Neural cell (in vitro differentiated cells): ENCODE results near the gene SAG. TPM values are rescaled to one million over a fixed set of nuclear protein-coding genes. Genes with fewer than 3 reads are reported as not detected.

ENCODE experiments used
- H2AFZ ChIP-seq: fragments of 200-600, 300-800 bp; sonication (generic), shearing (Covaris generic); 2 replicates; pipeline ENCODE4 v1.6.0; 2014; ENCODE audit warnings: low read depth, mild to moderate bottlenecking, antibody characterized with exemption, low read length, moderate library complexity
- H3F3A ChIP-seq: fragments of 200-600 bp; shearing (Covaris generic); 2 replicates; pipeline ENCODE4 v1.6.1; 2016; ENCODE audit warnings: mild to moderate bottlenecking, moderate library complexity, mixed read lengths, antibody characterized with exemption, low read length; ENCODE audit not compliant: insufficient read depth, poor library complexity, severe bottlenecking
- H3K27ac ChIP-seq: fragments of 200-600, 300-800 bp; sonication (generic), shearing (Covaris generic); 2 replicates; pipeline ENCODE4 v1.5.1; 2014; ENCODE audit warnings: mild to moderate bottlenecking, low read length, moderate library complexity
- H3K27me3 ChIP-seq: fragments of 300-800, 200-600 bp; sonication (generic), shearing (Covaris generic); 2 replicates; pipeline ENCODE4 v1.6.0; 2014; ENCODE audit warnings: mild to moderate bottlenecking, low read depth, low read length, moderate library complexity; ENCODE audit not compliant: insufficient read depth
- H3K36me3 ChIP-seq: fragments of 300-800, 200-600 bp; sonication (generic), shearing (Covaris generic); 2 replicates; pipeline ENCODE4 v1.5.1; 2014; ENCODE audit warnings: mild to moderate bottlenecking, antibody characterized with exemption, low read length, moderate library complexity; ENCODE audit not compliant: insufficient read depth
- H3K4me2 ChIP-seq: fragments of 300-800, 200-600 bp; sonication (generic), shearing (Covaris generic); 2 replicates; pipeline ENCODE4 v1.6.0; 2014; ENCODE audit warnings: mild to moderate bottlenecking, low read length
- H3K4me3 ChIP-seq: fragments of 300-800, 200-600 bp; sonication (generic), shearing (Covaris generic); 2 replicates; pipeline ENCODE4 v1.5.1; 2014; ENCODE audit warnings: mild to moderate bottlenecking, low read length, moderate library complexity
- H3K79me2 ChIP-seq: fragments of 200-600 bp; shearing (Covaris generic); replicated peaks from 2 replicates; pipeline ENCODE4 v1.6.0; 2014; ENCODE audit warnings: mild to moderate bottlenecking, low read length, moderate library complexity; ENCODE audit not compliant: insufficient read depth
- H3K9ac ChIP-seq: fragments of 300-800, 200-600 bp; sonication (generic), shearing (Covaris generic); 2 replicates; pipeline ENCODE4 v1.6.1; 2016; ENCODE audit warnings: mild to moderate bottlenecking, low read length, mixed read lengths
- H3K9me2 ChIP-seq: fragments of 200-600 bp; shearing (Covaris generic); 2 replicates; pipeline ENCODE4 v1.6.1; 2016; ENCODE audit warnings: mild to moderate bottlenecking, low read length, mixed read lengths; ENCODE audit not compliant: insufficient read depth
- H3K9me3 ChIP-seq: fragments of 200-600, 300-800 bp; sonication (generic), shearing (Covaris generic); 2 replicates; pipeline ENCODE4 v1.6.1; 2016; ENCODE audit warnings: mild to moderate bottlenecking, mixed run types, low read length, moderate library complexity, mixed read lengths
- H4K20me1 ChIP-seq: fragments of 200-600 bp; shearing (Covaris generic); 2 replicates; pipeline ENCODE4 v1.6.1; 2016; ENCODE audit warnings: mild to moderate bottlenecking, mixed run types; ENCODE audit not compliant: insufficient read depth
- CTCF ChIP-seq: fragments of 450-650 bp; IDR thresholded peaks from 2 replicates; pipeline ENCODE4 v1.5.1; 2014; ENCODE audit warnings: antibody characterized with exemption, mild to moderate bottlenecking, moderate library complexity; ENCODE audit not compliant: poor library complexity, severe bottlenecking
- EP300 ChIP-seq: fragments of 450-650 bp; conservative IDR thresholded peaks from 2 replicates; pipeline ENCODE4 v1.6.1; 2014; ENCODE audit warnings: antibody characterized with exemption, mild to moderate bottlenecking, moderate library complexity; ENCODE audit not compliant: poor library complexity, severe bottlenecking
- EZH2 ChIP-seq: fragments of 200-600, 300-800 bp; shearing (Covaris generic), sonication (generic); IDR thresholded peaks from 2 replicates; pipeline ENCODE4 v1.6.1; 2014; ENCODE audit warnings: antibody characterized with exemption, low read length, borderline replicate concordance, mild to moderate bottlenecking; ENCODE audit not compliant: insufficient read depth, poor library complexity, severe bottlenecking
- MXI1 ChIP-seq: fragments of 450-650 bp; conservative IDR thresholded peaks from 2 replicates; pipeline ENCODE4 v1.6.1; 2014; ENCODE audit warnings: antibody characterized with exemption, mild to moderate bottlenecking; ENCODE audit not compliant: poor library complexity, severe bottlenecking
- POLR2AphosphoS5 ChIP-seq: IDR thresholded peaks from 2 replicates; pipeline ENCODE4 v1.6.1; 2012
- RAD21 ChIP-seq: fragments of 450-650 bp; conservative IDR thresholded peaks from 2 replicates; pipeline ENCODE4 v1.6.1; 2014; ENCODE audit warnings: antibody characterized with exemption, mild to moderate bottlenecking, moderate library complexity
- REST ChIP-seq: IDR thresholded peaks from 2 replicates; pipeline ENCODE4 v1.6.1; 2012; ENCODE audit warnings: borderline replicate concordance
- SMC3 ChIP-seq: fragments of 450-650 bp; conservative IDR thresholded peaks from 2 replicates; pipeline ENCODE4 v1.6.1; 2014; ENCODE audit warnings: antibody characterized with exemption, mild to moderate bottlenecking, moderate library complexity; ENCODE audit not compliant: poor library complexity
- TAF1 ChIP-seq: IDR thresholded peaks from 2 replicates; pipeline ENCODE4 v1.6.1; 2012; ENCODE audit warnings: low read depth
- polyA minus RNA-seq: library from RNA; depleted of rRNA, polyadenylated mRNA; stranded (reverse); fragments of >200 nt; gene quantifications from 2 replicates; pipeline ENCODE4 v1.2.3, GENCODE V29; 2014
- polyA plus RNA-seq: library from polyadenylated mRNA; depleted of rRNA; stranded (reverse); fragments of >200 nt; gene quantifications from 2 replicates; pipeline ENCODE4 v1.2.3, GENCODE V29; 2014

Gene SAG
- polyA plus RNA-seq = 1.1 TPM in 1 of 2 replicates, not detected in the other
- polyA minus RNA-seq = not detected in 2 replicates

- Histone ChIP-seq H3K4me2 (no peak within 1 kb of the TSS), H4K20me1 (no peaks in the 10 kb centered on the region), H3K27me3 (no peaks in the 10 kb centered on the region), H3F3A (no peaks in the 10 kb centered on the region), H3K4me3 (no peak within 1 kb of the TSS), H3K79me2 (no peaks in the 10 kb centered on the region), H3K9me3 (no peaks in the 10 kb centered on the region), H3K36me3 (no peaks in the 10 kb centered on the region), H2AFZ (no peak within 1 kb of the TSS), H3K27ac (no peak within 1 kb of the TSS), H3K9ac (no peak within 1 kb of the TSS), H3K9me2 (no peaks in the 10 kb centered on the region)
- TF ChIP-seq EZH2 = no peak
- TF ChIP-seq EP300 = no peak
- TF ChIP-seq TAF1 = no peak
- no peak for TF ChIP-seq CTCF
- TF ChIP-seq SMC3 = no peak
- TF ChIP-seq RAD21 = no peak
- no peak for TF ChIP-seq REST
- TF ChIP-seq POLR2AphosphoS5 = no peak
- no peak for TF ChIP-seq MXI1
Measured at GRCh38 chr2:233307565-233307964, at the start of gene SAG. TSS of gene SAG (plus strand) at chr2:233307816. CDS start at chr2:233309190, 1,374 bp downstream.

GRCh38 chr2:233258211-233258610 is 49.4 kb upstream of the SAG start:
- no peaks in the 10 kb centered on the region for H3F3A ChIP-seq
- no peaks in the 10 kb centered on the region for H3K36me3 ChIP-seq
- H3K27me3 ChIP-seq = no peaks in the 10 kb centered on the region
- no peak for TF ChIP-seq SMC3
- no peak for TF ChIP-seq CTCF
- TF ChIP-seq REST = no peak
- TF ChIP-seq RAD21 = no peak
- TF ChIP-seq TAF1 = no peak
- no peak for TF ChIP-seq MXI1
- no peak for TF ChIP-seq EZH2
- no peak for TF ChIP-seq EP300
- no peak for TF ChIP-seq POLR2AphosphoS5
- no peaks in the 10 kb centered on the region for H3K9me2 ChIP-seq
- no peak overlapping the region for H2AFZ ChIP-seq
- H3K9me3 ChIP-seq = no peaks in the 10 kb centered on the region
- no peak overlapping the region for H3K9ac ChIP-seq
- H3K27ac ChIP-seq = no peak overlapping the region
- H4K20me1 ChIP-seq = no peaks in the 10 kb centered on the region
- H3K4me2 ChIP-seq = no peak overlapping the region
- H3K79me2 ChIP-seq = no peaks in the 10 kb centered on the region
- no peak overlapping the region for H3K4me3 ChIP-seq
